T-helper 1 cell treated with Interleukin-12 subunit alpha and Interleukin-12 subunit beta and Interleukin-4 antibody, amounts not matched to agents 30 ng/mL and 1 ng/mL, for 36 hours (primary cell): ENCODE measurements around the gene AKAP9. TPM values are rescaled to one million over a fixed set of nuclear protein-coding genes. Genes with fewer than 3 reads are reported as not detected.
"Not testable (repeated sequence)": the region's sequence is repeated elsewhere in the genome, so short reads cannot be mapped to it uniquely, and the experiment has no call there.

ENCODE experiments used
- intact Hi-C: fragments of 100-400 bp; cut with micrococcal nuclease; formaldehyde crosslinking; loops from one replicate; pipeline ENCODE4 v1.15.1; 2024
- total RNA-seq: library from RNA; stranded (reverse); gene quantifications from 2 replicates; pipeline ENCODE4 v1.2.3, GENCODE V29; 2022

AKAP9 gene
- total RNA-seq, 1 donor from 2014 or later, result 50.7 TPM

DNA sequence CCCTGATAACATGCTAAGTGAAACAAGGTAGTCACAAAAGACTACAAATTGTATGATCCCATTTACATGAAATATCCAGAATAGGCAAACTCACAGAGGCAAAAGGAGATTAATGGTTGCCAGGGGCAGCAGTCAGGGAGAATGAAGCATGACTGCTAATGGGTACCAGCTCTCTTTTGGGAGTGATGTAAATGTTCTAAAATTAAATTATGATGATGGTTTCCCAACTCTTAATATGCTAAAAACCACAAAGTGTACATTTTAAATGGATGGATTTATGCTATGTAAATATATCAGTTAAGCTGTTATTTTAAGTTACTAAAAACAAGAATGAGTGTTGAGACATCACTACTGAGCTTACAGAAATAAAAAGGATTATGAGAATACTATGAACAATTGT is 181.0 kb downstream of the AKAP9 start:
- intact Hi-C loops, result no loop called here

- intact Hi-C loops, result loop anchor here (5.0 to 10.0 kb wide), 6 partner anchors 586 to 1884 kb away; partner anchors contain the start of genes BET1, CDK6, CFAP69 and GTPBP10
These were observed 190.4 kb downstream of the AKAP9 start for GRCh38 chr7:92131093-92131492.

- intact Hi-C loops, result loop anchor here (5.0 to 10.0 kb wide), 6 partner anchors 585 to 1885 kb away; partner anchors contain the start of genes BET1, CDK6, CFAP69 and GTPBP10
These were observed 191.2 kb downstream of the AKAP9 start for GRCh38 chr7:92131764-92132330.

GRCh38 chr7:92133133-92133736 is 192.6 kb downstream of the AKAP9 start:
- intact Hi-C loops, result loop anchor here (5.0 to 10.0 kb wide), 6 partner anchors 584 to 1886 kb away; partner anchors contain the start of genes BET1, CDK6, CFAP69 and GTPBP10

DNA sequence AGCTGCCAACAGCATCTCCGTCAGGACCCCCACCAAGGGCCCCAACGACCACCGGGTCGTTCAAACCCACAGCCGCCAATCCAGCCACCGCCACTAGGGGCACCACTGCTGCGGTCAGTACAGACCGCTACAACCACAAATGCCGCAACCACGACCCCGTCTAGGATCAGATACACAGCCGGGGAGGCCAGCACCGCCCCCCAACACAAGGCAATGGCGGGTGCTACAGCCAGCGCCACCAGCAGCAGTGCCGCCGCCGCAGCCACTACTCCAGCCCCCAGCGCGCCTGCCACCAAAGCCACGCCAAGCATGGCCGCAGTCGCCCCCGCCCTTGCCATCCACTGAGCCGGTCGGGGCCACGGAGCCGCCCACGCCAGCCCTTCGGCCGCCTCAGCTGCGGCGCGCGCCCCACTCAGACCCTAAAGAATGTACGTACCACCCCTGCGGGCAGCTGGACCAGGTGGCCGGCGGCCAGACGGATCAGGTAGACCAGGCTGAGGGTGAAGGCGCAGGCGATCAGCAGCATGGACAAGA is 193.1 kb downstream of the AKAP9 start:
- intact Hi-C loops, result loop anchor here (1.0 to 10.0 kb wide), 16 partner anchors 44 to 1887 kb away; partner anchors contain the start of genes AKAP9, ANKIB1, BET1 and CDK6

DNA sequence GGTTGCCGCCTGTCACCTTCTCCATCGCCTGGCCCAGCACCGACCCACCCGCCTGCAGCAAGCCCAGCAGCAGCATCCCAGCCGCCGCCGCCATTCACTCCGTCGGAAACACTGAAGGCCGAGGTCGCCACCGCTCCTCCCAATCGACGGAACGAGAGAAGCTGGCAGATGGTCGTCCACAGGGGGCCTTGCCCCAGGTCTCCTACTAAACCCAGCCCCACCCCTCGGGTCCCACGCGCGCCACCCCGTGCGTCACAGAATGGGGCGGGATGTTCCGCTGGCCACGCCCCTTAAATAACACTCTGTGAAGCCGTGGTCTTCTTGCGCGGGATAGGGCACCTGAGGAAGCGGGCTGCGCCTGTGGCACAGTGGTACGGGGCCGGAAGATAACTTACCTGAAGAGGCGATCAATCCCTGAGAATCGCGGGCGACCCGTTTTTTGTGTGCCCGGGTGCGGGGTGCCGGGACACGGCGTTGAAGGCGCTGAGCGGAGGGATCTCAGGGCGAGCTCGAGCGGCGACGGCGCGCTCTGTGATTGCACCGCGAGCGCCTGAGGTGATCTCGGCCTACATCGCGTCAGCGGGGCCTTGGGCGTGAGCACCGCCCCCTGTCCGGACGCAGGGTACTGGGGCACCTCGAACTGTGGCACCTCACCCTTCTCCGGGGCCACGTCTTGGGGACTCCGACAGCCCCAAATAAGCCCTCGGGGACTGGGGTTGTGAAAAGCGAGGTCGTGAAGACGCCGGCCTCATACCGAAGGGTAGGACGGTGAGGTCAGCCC is 193.8 kb downstream of the AKAP9 start, which contains the start of gene CYP51A1:
Gene CYP51A1, minus strand, starts transcription at position 207 of the 781 bp plus-strand sequence. Its CDS starts 113 bp downstream, at position 94.
- intact Hi-C loops, result loop anchor here (1.0 to 10.0 kb wide), 16 partner anchors 44 to 1887 kb away; partner anchors contain the start of genes AKAP9, ANKIB1, BET1 and CDK6

DNA sequence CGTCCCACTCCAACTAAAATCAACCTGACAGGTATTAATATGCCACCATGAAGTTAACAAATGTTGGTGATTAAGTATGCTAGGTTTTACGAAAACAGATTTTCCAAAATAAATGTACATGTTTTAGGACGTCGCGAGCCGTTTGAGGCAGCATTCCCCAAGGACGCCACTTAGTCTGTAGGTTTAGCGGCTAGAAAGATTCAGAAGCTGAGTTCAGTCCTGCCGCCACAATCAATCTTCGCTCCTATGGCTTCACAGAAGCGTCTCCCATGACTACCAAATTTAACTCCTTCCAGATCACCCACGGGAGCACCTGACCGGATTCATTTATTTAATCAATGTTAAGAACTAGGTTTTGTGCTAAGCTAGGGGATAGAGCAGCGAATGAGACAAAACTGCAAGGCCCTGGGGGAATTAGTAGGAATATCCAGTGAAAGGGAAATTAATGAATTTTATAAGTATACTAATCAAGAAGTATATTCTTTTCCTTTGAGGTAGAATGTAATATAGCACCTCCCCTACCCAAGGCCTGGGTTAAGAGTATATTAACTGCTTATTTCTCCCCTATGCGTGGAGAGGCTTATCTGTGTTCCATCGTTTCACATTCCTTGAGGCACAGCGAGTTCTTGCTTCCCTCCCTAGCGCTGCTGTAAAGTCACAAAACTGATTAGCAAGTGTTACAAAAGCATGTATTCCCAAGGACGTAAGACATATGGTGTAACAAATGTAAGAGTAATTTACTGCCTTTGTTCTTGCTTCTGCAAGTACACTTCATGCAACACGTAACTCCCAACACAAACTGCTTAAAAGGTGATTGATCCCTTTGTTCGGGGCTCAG is 194.6 kb downstream of the AKAP9 start:
- intact Hi-C loops, result loop anchor here (2.0 to 10.0 kb wide), 3 partner anchors 456 to 1098 kb away; partner anchors contain the start of genes FAM133B, SAMD9L and VPS50

DNA sequence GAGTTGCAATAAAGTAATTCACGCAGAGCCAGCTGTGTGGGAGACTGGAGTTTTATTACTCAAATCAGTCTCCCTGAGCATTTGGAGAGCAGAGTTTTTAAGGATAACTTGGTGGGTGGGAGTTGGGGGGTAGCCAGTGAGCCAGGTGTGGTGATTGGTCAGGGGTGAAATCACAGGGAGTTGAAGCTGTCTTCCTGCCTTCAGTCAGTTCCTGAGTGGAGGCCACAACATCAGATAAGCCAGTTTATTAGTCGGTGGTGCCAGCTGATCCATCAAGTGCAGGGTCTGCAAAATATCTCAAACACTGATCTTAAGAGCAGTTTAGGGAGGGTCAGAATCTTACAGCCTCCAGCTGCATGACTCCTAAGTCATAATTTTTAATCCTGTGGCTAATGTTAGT is 196.9 kb downstream of the AKAP9 start:
- intact Hi-C loops, result loop anchor here (10.0 kb wide), 1 partner anchor 1007 kb away; the partner anchor contains the start of gene SAMD9L

GRCh38 chr7:92141161-92141560 is 200.5 kb downstream of the AKAP9 start:
- intact Hi-C loops, result no loop called here

GRCh38 chr7:92142791-92143190 is 202.1 kb downstream of the AKAP9 start:
- intact Hi-C loops, result not testable (repeated sequence)

GRCh38 chr7:92143192-92143880 is 202.7 kb downstream of the AKAP9 start:
- intact Hi-C loops, result not testable (repeated sequence)

DNA sequence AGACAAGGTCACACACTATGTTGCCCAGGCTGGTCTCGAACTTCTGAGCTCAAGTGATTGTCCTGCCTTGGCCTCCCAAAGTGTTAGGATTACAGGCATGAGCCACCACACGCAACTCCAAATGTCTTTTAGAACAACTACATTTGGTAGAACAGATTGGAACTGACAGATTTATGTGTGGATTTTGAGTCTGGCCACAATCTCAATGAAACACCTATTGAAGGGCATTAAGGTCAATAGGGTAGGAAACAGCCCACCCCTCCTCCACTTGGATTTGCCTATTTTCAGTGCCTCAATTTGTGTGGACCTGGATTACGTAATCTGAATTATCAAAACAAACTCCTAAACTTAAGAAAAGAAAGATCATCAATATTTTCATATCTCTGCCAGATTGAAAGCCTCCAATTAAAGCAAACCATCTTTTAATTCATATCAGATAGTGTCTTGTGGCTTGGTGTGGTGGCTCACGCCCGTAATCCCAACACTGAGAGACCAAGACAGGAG is 209.1 kb downstream of the AKAP9 start:
- intact Hi-C loops, result no loop called here

DNA sequence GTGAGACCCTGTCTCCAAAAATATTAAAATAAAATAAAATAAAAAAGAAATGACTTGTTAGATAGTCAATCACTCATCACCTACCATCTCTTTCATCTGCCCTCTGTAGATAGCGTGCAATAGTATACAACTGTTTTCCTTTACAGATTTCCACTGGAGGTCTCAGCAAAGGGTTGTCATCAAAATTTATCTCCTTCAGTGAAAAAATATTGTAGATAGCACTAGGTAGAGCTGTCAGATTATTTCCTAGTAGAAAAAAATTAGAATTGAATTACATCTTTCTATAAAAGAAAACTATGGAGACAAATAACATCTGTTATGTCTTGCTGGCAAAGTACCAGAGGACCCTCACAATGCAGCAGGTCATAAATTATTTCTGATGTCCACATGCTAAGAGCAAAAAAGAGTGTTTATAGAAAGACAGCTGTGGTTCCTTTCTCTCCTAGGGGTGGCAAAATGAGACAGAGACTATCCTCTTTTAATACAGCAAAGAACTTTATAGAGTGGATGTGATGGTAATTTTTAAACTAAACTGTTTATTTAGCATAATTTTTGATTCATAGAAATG is 209.9 kb downstream of the AKAP9 start:
- intact Hi-C loops, result no loop called here

DNA sequence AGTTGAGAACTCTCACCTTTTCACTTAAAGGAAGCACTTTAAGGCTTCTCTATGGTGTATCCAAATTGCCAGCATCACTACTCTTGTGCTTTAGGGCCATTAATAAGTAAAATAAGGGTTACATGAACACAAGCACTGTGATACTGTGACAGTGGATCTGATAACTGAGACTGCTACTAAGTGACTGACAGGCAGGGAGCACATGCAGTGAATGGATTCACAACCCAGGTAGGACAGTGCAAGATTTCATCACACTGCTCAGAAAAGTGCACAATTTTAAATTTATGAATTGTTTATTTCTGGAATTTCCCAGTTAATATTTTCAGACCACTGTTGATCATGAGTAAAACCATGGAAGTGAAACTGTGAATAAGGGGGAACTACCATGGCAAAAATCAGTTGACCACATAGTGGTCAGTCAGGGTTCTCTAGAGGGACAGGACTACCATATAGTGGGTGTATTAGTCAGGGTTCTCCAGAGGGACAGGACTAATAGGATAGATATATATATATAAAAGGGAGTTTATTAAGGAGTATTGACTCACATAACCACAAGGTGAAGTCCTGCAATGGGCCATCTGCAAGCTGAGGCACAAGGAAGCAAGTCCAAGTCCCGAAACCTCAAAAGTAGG is 214.6 kb downstream of the AKAP9 start:
- intact Hi-C loops, result no loop called here

- intact Hi-C loops, result no loop called here
These were observed 216.3 kb downstream of the AKAP9 start for GRCh38 chr7:92156990-92157389.

DNA sequence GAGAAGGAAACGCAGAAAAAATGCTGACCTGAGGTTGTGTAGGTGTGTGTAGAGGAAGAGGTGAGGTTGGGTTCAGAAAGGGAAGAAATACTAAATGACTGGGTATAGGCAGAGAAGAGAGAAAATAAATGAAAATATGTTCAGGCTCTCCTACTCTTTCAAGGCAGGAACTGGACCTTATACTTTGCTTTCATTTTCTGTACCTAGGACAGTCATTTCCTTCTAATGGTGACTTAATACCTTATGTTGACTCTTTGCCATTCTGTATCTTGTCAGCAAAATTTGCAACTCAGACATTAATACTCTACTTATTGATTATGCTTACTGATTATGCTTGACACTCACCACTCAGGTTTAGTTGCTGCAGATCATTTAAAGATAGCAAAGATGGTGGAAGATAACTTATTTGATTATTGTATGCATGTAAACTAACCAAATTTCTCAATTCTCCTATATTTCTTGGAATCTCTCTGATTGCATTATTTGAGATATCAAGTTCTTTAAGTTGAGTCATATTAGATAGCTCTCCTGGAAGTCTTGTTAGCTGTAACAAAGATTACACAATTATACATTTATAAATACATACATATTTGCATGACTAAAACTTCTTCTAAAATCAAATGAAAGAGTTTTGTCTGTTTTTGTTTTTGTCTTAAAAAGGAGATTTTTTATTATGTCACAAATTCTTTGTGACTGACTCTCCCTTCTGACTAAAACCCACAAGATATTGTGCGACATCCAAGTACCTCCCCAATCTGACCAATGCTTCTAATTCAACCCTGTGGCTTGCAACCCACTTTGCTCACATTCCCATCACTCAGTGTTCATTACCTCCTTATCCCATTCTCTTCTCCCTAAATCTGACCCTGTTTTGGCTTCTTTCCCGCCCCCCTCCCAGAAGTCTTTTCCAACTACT is 218.3 kb downstream of the AKAP9 start:
- intact Hi-C loops, result no loop called here
